Measurements from ENCODE around the gene ADGRG6. TPM values are rescaled to one million over a fixed set of nuclear protein-coding genes. Genes with fewer than 3 reads are reported as not detected.

Gene ADGRG6
- total and polyA plus RNA-seq, 10 donors, result 0.24 to 29.0 (median 15.4) TPM

- H3K4me1 ChIP-seq, result no peaks in the 10 kb centered on the region
- TF ChIP-seq POLR2AphosphoS5 (IDR thresholded peaks at IDR 0.05) (no peak), POLR2A (IDR thresholded peaks at IDR 0.05) (no peak), CTCF (IDR thresholded peaks at IDR 0.05 in 8 of 11, conservative IDR thresholded peaks at IDR 0.05 in 3 of 11) (no peak)
- H3K27me3 ChIP-seq (replicated peaks in 1 of 7), result no peaks in the 10 kb centered on the region
- H3K27ac ChIP-seq, result no peak overlapping the region
- H3K4me3 ChIP-seq, result no peak overlapping the region
- intact Hi-C loops (cut with DNase I; ENCODE audit: low total_unique reads), result no loop called here
- WGBS, 5 donors, result 91 to 97% (median 93%) methylated on average over 5 of the region's 5 CpGs
- no peaks in the 10 kb centered on the region for H3K9me3 ChIP-seq
- no peaks in the 10 kb centered on the region for H3K36me3 ChIP-seq
- DNase-seq, result no peak
Measured at GRCh38 chr6:142290851-142291250, 11.0 kb upstream of the ADGRG6 start.

GRCh38 chr6:142291512-142291911 lies 10.3 kb upstream of the ADGRG6 start:
- WGBS, 5 donors, result 84 to 94% (median 86%) methylated on average over 3 of the region's 3 CpGs
- Histone ChIP-seq H3K4me3 (no peak overlapping the region), H3K36me3 (no peaks in the 10 kb centered on the region), H3K27me3 (replicated peaks in 1 of 7) (no peaks in the 10 kb centered on the region), H3K9me3 (no peaks in the 10 kb centered on the region), H3K27ac (no peak overlapping the region), H3K4me1 (no peaks in the 10 kb centered on the region)
- intact Hi-C loops (cut with DNase I; ENCODE audit: low total_unique reads), result no loop called here
- no peak for DNase-seq
- TF ChIP-seq POLR2A (IDR thresholded peaks at IDR 0.05), result no peak
- TF ChIP-seq POLR2AphosphoS5 (IDR thresholded peaks at IDR 0.05), result no peak
- no peak for TF ChIP-seq CTCF (IDR thresholded peaks at IDR 0.05 in 8 of 11, conservative IDR thresholded peaks at IDR 0.05 in 3 of 11)

- TF ChIP-seq CTCF (IDR thresholded peaks at IDR 0.05 in 8 of 11, conservative IDR thresholded peaks at IDR 0.05 in 3 of 11) (no peak), POLR2A (IDR thresholded peaks at IDR 0.05) (no peak), POLR2AphosphoS5 (IDR thresholded peaks at IDR 0.05) (no peak)
- WGBS, 5 donors, result 81 to 94% (median 91%) methylated on average over 6 of the region's 6 CpGs
- Histone ChIP-seq H3K27ac (no peak overlapping the region), H3K27me3 (replicated peaks in 1 of 7) (no peaks in the 10 kb centered on the region), H3K9me3 (no peaks in the 10 kb centered on the region), H3K36me3 (no peaks in the 10 kb centered on the region), H3K4me1 (no peaks in the 10 kb centered on the region), H3K4me3 (no peak overlapping the region)
- intact Hi-C loops (cut with DNase I; ENCODE audit: low total_unique reads), result no loop called here
- no peak for DNase-seq
Measured at GRCh38 chr6:142292166-142292924, 9.5 kb upstream of the ADGRG6 start.

GRCh38 chr6:142293121-142293520 lies 8.7 kb upstream of the ADGRG6 start:
- intact Hi-C loops (cut with DNase I; ENCODE audit: low total_unique reads), result no loop called here
- no peaks in the 10 kb centered on the region for H3K36me3 ChIP-seq
- H3K4me3 ChIP-seq, result no peak overlapping the region
- TF ChIP-seq POLR2A (IDR thresholded peaks at IDR 0.05), result no peak
- TF ChIP-seq CTCF (IDR thresholded peaks at IDR 0.05 in 8 of 11, conservative IDR thresholded peaks at IDR 0.05 in 3 of 11), result no peak
- no peak for TF ChIP-seq POLR2AphosphoS5 (IDR thresholded peaks at IDR 0.05)
- 84 to 95% (median 93%) methylated on average over 2 of the region's 2 CpGs for WGBS, 5 donors
- no peak for DNase-seq
- no peaks in the 10 kb centered on the region for H3K4me1 ChIP-seq
- H3K27me3 ChIP-seq (replicated peaks in 1 of 7), result no peaks in the 10 kb centered on the region
- no peak overlapping the region for H3K27ac ChIP-seq
- H3K9me3 ChIP-seq, result no peaks in the 10 kb centered on the region
